H1 (cell line): ENCODE results near the gene CBLN2. TPM values are rescaled to one million over a fixed set of nuclear protein-coding genes. Genes with fewer than 3 reads are reported as not detected.

Experiments used
- CTCF ChIA-PET: fragments of 300-600 bp; sonication (Branson Sonifier 250); formaldehyde crosslinking; loops from one replicate; lab custom pipeline; 2021; ENCODE audit not compliant: partially characterized antibody; lab: Charles Lee
- POLR2A ChIA-PET: fragments of 300-600 bp; sonication (Branson Sonifier 250); formaldehyde crosslinking; loops from one replicate; lab custom pipeline; 2021; ENCODE audit warnings: inconsistent platforms; ENCODE audit not compliant: partially characterized antibody; lab: Charles Lee
- DNase-seq, 2 experiments: peaks; one replicate each; pipeline versions ENCODE4 v3.0.0 to v3.0.0-alpha.2; 2010 to 2022; ENCODE audit warnings: low spot score in 2 of 2, low read depth in 1 of 2, mixed read lengths in 1 of 2
- FAIRE-seq: peaks from 2 replicates; lab custom pipeline; 2011; peaks lifted over from hg19 to GRCh38; lab: Jason Lieb, UNC
- H2AFZ ChIP-seq: 2 replicates; pipeline ENCODE4 v1.8.1; 2012; ENCODE audit warnings: low read length, inconsistent platforms
- H2AK5ac ChIP-seq: 2 replicates; pipeline ENCODE4 v1.6.1; 2013; ENCODE audit warnings: low read depth, low read length
- H2BK120ac ChIP-seq: replicated peaks from 2 replicates; pipeline ENCODE3; 2013; ENCODE audit warnings: low read depth, low read length, inconsistent platforms
- H2BK12ac ChIP-seq: 2 replicates; pipeline ENCODE4 v1.6.1; 2013; ENCODE audit warnings: low read depth, low read length
- H2BK15ac ChIP-seq: 2 replicates; pipeline ENCODE4 v1.6.1; 2013; ENCODE audit warnings: low read length
- H2BK20ac ChIP-seq: 2 replicates; pipeline ENCODE4 v1.6.1; 2013; ENCODE audit warnings: low read length
- H2BK5ac ChIP-seq: 2 replicates; pipeline ENCODE4 v1.6.1; 2013; ENCODE audit warnings: low read depth, low read length
- H3K14ac ChIP-seq: 2 replicates; pipeline ENCODE4 v1.6.1; 2013; ENCODE audit warnings: inconsistent platforms; ENCODE audit not compliant: insufficient read length
- H3K18ac ChIP-seq: 2 replicates; pipeline ENCODE4 v1.6.1; 2013; ENCODE audit warnings: low read length; ENCODE audit errors: extremely low read depth
- H3K23ac ChIP-seq: 2 replicates; pipeline ENCODE4 v1.6.1; 2013; ENCODE audit warnings: inconsistent platforms; ENCODE audit not compliant: insufficient read length
- H3K23me2 ChIP-seq: 2 replicates; pipeline ENCODE4 v1.6.1; 2013; ENCODE audit warnings: low read depth, low read length
- H3K27ac ChIP-seq: 2 replicates; pipeline ENCODE4 v1.6.1; 2011; ENCODE audit warnings: low read depth, low read length, inconsistent platforms
- H3K27me3 ChIP-seq, 4 experiments: replicated peaks in 1 of 4; 1 replicate in 1 of 4; 2 replicates in 3 of 4; pipeline versions ENCODE4 v1.6.1 to v1.8.1; 2011 to 2013; ENCODE audit warnings: low read length in 3 of 4, mild to moderate bottlenecking in 3 of 4, inconsistent platforms in 2 of 4, mixed read lengths in 2 of 4, moderate library complexity in 1 of 4; ENCODE audit not compliant: control insufficient read depth in 3 of 4, insufficient read depth in 3 of 4; ENCODE audit errors: extremely low read depth in 1 of 4
- H3K36me3 ChIP-seq, 4 experiments: 2 replicates each; pipeline versions ENCODE4 v1.6.1 to v1.8.1; 2011 to 2013; ENCODE audit warnings: mild to moderate bottlenecking in 4 of 4, low read length in 3 of 4, moderate library complexity in 2 of 4, control low read depth in 1 of 4, inconsistent platforms in 1 of 4; ENCODE audit not compliant: insufficient read depth in 4 of 4, control insufficient read depth in 2 of 4
- H3K4ac ChIP-seq: replicated peaks from 2 replicates; pipeline ENCODE3; 2013; ENCODE audit warnings: low read length, low read depth, mixed read lengths, inconsistent platforms; ENCODE audit not compliant: insufficient read length
- H3K4me1 ChIP-seq, 4 experiments: replicated peaks in 1 of 4; 1 replicate in 1 of 4; 2 replicates in 3 of 4; pipeline versions ENCODE4 v1.6.1 to v1.8.1; 2011 to 2013; ENCODE audit warnings: low read length in 3 of 4, inconsistent platforms in 2 of 4, mixed read lengths in 1 of 4; ENCODE audit not compliant: insufficient read depth in 4 of 4, control insufficient read depth in 3 of 4
- H3K4me2 ChIP-seq, 2 experiments: 2 replicates each; pipeline versions ENCODE4 v1.6.1 to v1.8.1; 2011 to 2013; ENCODE audit warnings: low read depth in 2 of 2, low read length in 2 of 2, control low read depth in 1 of 2, inconsistent platforms in 1 of 2, mild to moderate bottlenecking in 1 of 2; ENCODE audit not compliant: insufficient read depth in 1 of 2
- H3K4me3 ChIP-seq, 4 experiments: fragments of 200-600, 300-600 bp in 1 of 4; sonication (generic), shearing (Covaris generic), sonication (Bioruptor Twin) in 1 of 4; 2 replicates each; pipeline versions ENCODE4 v1.5.1 to v1.8.1; 2011 to 2016; ENCODE audit warnings: low read length in 4 of 4, low read depth in 3 of 4, control low read depth in 2 of 4, inconsistent platforms in 2 of 4, mild to moderate bottlenecking in 2 of 4, mixed read lengths in 1 of 4, moderate library complexity in 1 of 4; ENCODE audit not compliant: insufficient read depth in 2 of 4; ENCODE audit errors: extremely low read depth in 1 of 4
- H3K56ac ChIP-seq: replicated peaks from 2 replicates; pipeline ENCODE3; 2013; ENCODE audit warnings: low read depth, mild to moderate bottlenecking, mixed read lengths, low read length, inconsistent platforms; ENCODE audit not compliant: insufficient read length
- H3K79me1 ChIP-seq: 2 replicates; pipeline ENCODE4 v1.6.1; 2013; ENCODE audit warnings: low read depth, low read length, control low read depth
- H3K79me2 ChIP-seq, 2 experiments: 2 replicates each; pipeline versions ENCODE4 v1.6.1 to v1.8.1; 2012 to 2013; ENCODE audit warnings: low read length in 2 of 2, mild to moderate bottlenecking in 2 of 2, inconsistent platforms in 1 of 2; ENCODE audit not compliant: insufficient read depth in 2 of 2, control insufficient read depth in 1 of 2
- H3K9ac ChIP-seq, 4 experiments: replicated peaks in 1 of 4; 1 replicate in 1 of 4; 2 replicates in 3 of 4; pipeline versions ENCODE4 v1.6.1 to v1.8.1; 2011 to 2013; ENCODE audit warnings: low read depth in 3 of 4, low read length in 3 of 4, control low read depth in 2 of 4, mild to moderate bottlenecking in 2 of 4, moderate library complexity in 2 of 4, inconsistent platforms in 1 of 4; ENCODE audit errors: extremely low read depth in 1 of 4
- H3K9me3 ChIP-seq, 2 experiments: 2 replicates each; pipeline versions ENCODE4 v1.6.1 to v1.8.1; 2012 to 2013; ENCODE audit warnings: mild to moderate bottlenecking in 2 of 2, moderate library complexity in 2 of 2, control low read depth in 1 of 2, inconsistent platforms in 1 of 2, low read depth in 1 of 2, low read length in 1 of 2, mixed read lengths in 1 of 2; ENCODE audit not compliant: insufficient read depth in 2 of 2
- H4K20me1 ChIP-seq, 2 experiments: replicated peaks in 1 of 2; 2 replicates each; pipeline versions ENCODE3 to v1.8.1; 2011 to 2013; ENCODE audit warnings: inconsistent platforms in 2 of 2, low read length in 2 of 2, mild to moderate bottlenecking in 1 of 2; ENCODE audit not compliant: insufficient read depth in 2 of 2, control insufficient read depth in 1 of 2
- H4K5ac ChIP-seq: 2 replicates; pipeline ENCODE4 v1.6.1; 2013; ENCODE audit warnings: low read length, low read depth, mixed read lengths, inconsistent platforms; ENCODE audit not compliant: insufficient read length
- H4K8ac ChIP-seq: 2 replicates; pipeline ENCODE4 v1.8.0; 2013; ENCODE audit warnings: mild to moderate bottlenecking, moderate library complexity, low read length, inconsistent platforms; ENCODE audit not compliant: insufficient read depth; ENCODE audit errors: extremely low read depth
- H4K91ac ChIP-seq: replicated peaks from 2 replicates; pipeline ENCODE3; 2013; ENCODE audit warnings: low read length, mixed read lengths, inconsistent platforms; ENCODE audit not compliant: insufficient read length
- CBX8 ChIP-seq: fragments of 300-800, 300-1000 bp; sonication (generic); IDR thresholded peaks from 2 replicates; pipeline ENCODE4 v1.7.1; 2016; ENCODE audit warnings: low read depth, low read length, borderline replicate concordance
- SIX5 ChIP-seq: IDR thresholded peaks from 2 replicates; pipeline ENCODE4 v1.6.1; 2011; ENCODE audit warnings: mild to moderate bottlenecking, low read depth, low read length
- SP2 ChIP-seq: IDR thresholded peaks from 2 replicates; pipeline ENCODE4 v1.6.1; 2012; ENCODE audit warnings: mild to moderate bottlenecking, low read length, inconsistent platforms
- TCF12 ChIP-seq: IDR thresholded peaks from 2 replicates; pipeline ENCODE4 v1.6.1; 2011; ENCODE audit warnings: low read depth, mild to moderate bottlenecking, low read length
- USF2 ChIP-seq: IDR thresholded peaks from 2 replicates; pipeline ENCODE4 v1.6.1; 2011; ENCODE audit warnings: low read length, improper control_type of control experiment
- ZNF274 ChIP-seq: IDR thresholded peaks from 2 replicates; pipeline ENCODE4 v1.7.0; 2012; ENCODE audit warnings: low read length, borderline replicate concordance; ENCODE audit errors: extremely low read depth
- WGBS, 2 experiments: shearing (Covaris generic) in 1 of 2; methylation state at CpG; one replicate each; pipeline versions ENCODE4 v1.1.6 to v1.1.7; 2013 to 2015; ENCODE audit warnings: low lambda C conversion rate in 2 of 2, mixed read lengths in 2 of 2, inconsistent platforms in 1 of 2, low coverage in 1 of 2, missing lambda C conversion rate in 1 of 2; ENCODE audit not compliant: insufficient replicate concordance in 2 of 2, insufficient coverage in 1 of 2, insufficient read length in 1 of 2; ENCODE audit errors: extremely low coverage in 1 of 2, missing lambda C conversion rate in 1 of 2; 5-methylcytosine and 5-hydroxymethylcytosine counted together
- polyA plus RNA-seq, 7 experiments: library from polyadenylated mRNA; depleted of rRNA in 3 of 7; stranded (reverse) in 5 of 7; unstranded in 2 of 7; fragments of >200 nt in 5 of 7; fragments of 200-250 nt in 2 of 7; gene quantifications; 1 replicate in 5 of 7; 2 replicates in 1 of 7; 4 replicates in 1 of 7; pipeline versions ENCODE4 v1.2.1 to v1.2.3, GENCODE V29; 2011 to 2013; ENCODE audit warnings: missing spikeins in 2 of 7, mixed read lengths in 2 of 7
- total RNA-seq: library from RNA; stranded (reverse); fragmentation: NEBNext Ultra II Directional; extraction: Animal tissue kit (Norgen Biotek cat#: 25700); gene quantifications from 2 replicates; pipeline ENCODE4 v1.2.1, GENCODE V29; 2021

Gene CBLN2
- total and polyA plus RNA-seq, 2 of the 8 experiments (the other 6 are each of a cell fraction or from before 2014, with no cell fraction given) = not detected

- H3K14ac ChIP-seq = no peak overlapping the region
- H3K23ac ChIP-seq = no peak overlapping the region
- H2BK20ac ChIP-seq = no peak overlapping the region
- H4K5ac ChIP-seq = no peak overlapping the region
- no peaks in the 10 kb centered on the region for H3K27me3 ChIP-seq
- H2BK5ac ChIP-seq = no peak overlapping the region
- no peak overlapping the region for H2BK15ac ChIP-seq
- no peak overlapping the region for H4K8ac ChIP-seq
- H3K9me3 ChIP-seq = peaks cover 63 to 73% of the 10 kb centered on the region in 2 experiments
- H2AFZ ChIP-seq = no peak overlapping the region
- no peak overlapping the region for H2BK120ac ChIP-seq
- H3K23me2 ChIP-seq = no peaks in the 10 kb centered on the region
- no peak overlapping the region for H3K18ac ChIP-seq
- no peak overlapping the region for H2BK12ac ChIP-seq
- no peaks in the 10 kb centered on the region for H3K36me3 ChIP-seq
- no peak overlapping the region for H3K4me3 ChIP-seq
- H3K9ac ChIP-seq = no peak overlapping the region
- H3K4ac ChIP-seq = no peak overlapping the region
- ChIA-PET CTCF (no interaction called here), POLR2A (no interaction called here)
- no peaks in the 10 kb centered on the region for H4K20me1 ChIP-seq
- FAIRE-seq (no peak), DNase-seq (no peak)
- H3K79me2 ChIP-seq = no peaks in the 10 kb centered on the region
- no peak overlapping the region for H3K56ac ChIP-seq
- H4K91ac ChIP-seq = no peak overlapping the region
- no peak overlapping the region for H3K4me2 ChIP-seq
- no peak overlapping the region for H3K27ac ChIP-seq
- no peak overlapping the region for H2AK5ac ChIP-seq
- 84% methylated on average over 5 of the region's 5 CpGs; no CpG with 5 or more reads in 1 of the 2 experiments for WGBS, 2 experiments
- TF ChIP-seq USF2 (no peak), SIX5 (no peak), CBX8 (no peak), ZNF274 (no peak), TCF12 (no peak), SP2 (no peak)
- no peaks in the 10 kb centered on the region for H3K4me1 ChIP-seq
- no peaks in the 10 kb centered on the region for H3K79me1 ChIP-seq
These were observed 39.3 kb downstream of the CBLN2 start for GRCh38 chr18:72504866-72505265.
